H1 (cell line): ENCODE results near the gene TECPR2. TPM values are rescaled to one million over a fixed set of nuclear protein-coding genes. Genes with fewer than 3 reads are reported as not detected.

Experiments used
- GABPA ChIP-seq: IDR thresholded peaks from 2 replicates; pipeline ENCODE4 v1.6.1; 2011; ENCODE audit warnings: mild to moderate bottlenecking, low read length, moderate library complexity, borderline replicate concordance; ENCODE audit not compliant: insufficient read depth
- GTF2F1 ChIP-seq: IDR thresholded peaks from 2 replicates; pipeline ENCODE4 v1.6.1; 2012; ENCODE audit warnings: low read depth, low read length, improper control_type of control experiment, borderline replicate concordance
- polyA plus RNA-seq, 7 experiments: library from polyadenylated mRNA; depleted of rRNA in 3 of 7; stranded (reverse) in 5 of 7; unstranded in 2 of 7; fragments of >200 nt in 5 of 7; fragments of 200-250 nt in 2 of 7; gene quantifications; 1 replicate in 5 of 7; 2 replicates in 1 of 7; 4 replicates in 1 of 7; pipeline versions ENCODE4 v1.2.1 to v1.2.3, GENCODE V29; 2011 to 2013; ENCODE audit warnings: missing spikeins in 2 of 7, mixed read lengths in 2 of 7
- total RNA-seq: library from RNA; stranded (reverse); fragmentation: NEBNext Ultra II Directional; extraction: Animal tissue kit (Norgen Biotek cat#: 25700); gene quantifications from 2 replicates; pipeline ENCODE4 v1.2.1, GENCODE V29; 2021
- TF ChIP-seq, protein P1 (sequence below): fragments of 300-600 bp; sonication (generic); IDR thresholded peaks from 2 replicates; pipeline ENCODE4 v1.7.1; 2012; ENCODE audit warnings: low read length, moderate library complexity, mild to moderate bottlenecking, inconsistent platforms; ENCODE audit not compliant: insufficient replicate concordance

The TECPR2 gene
- total and polyA plus RNA-seq, 2 of the 8 experiments (the other 6 are each of a cell fraction or from before 2014, with no cell fraction given) = 6.8 to 19.4 TPM

DNA sequence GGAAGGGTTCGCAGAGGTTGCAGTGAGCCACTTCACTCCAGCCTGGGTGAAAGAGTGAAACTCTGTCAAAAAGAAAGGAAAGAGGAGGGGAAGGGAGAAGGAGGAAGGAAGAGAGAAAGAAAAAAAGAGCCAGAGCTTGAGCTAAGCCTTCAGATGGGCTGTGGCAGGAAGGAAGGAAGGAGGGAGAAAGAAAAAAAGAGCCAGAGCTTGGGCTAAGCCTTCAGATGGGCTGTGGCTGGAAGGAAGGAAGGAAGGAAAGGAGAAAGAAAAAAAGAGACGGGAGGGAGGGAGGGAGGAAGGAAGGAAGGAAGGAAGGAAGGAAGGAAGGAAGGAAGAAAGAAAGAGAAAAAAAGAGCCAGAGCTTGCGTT, 160.4 kb downstream of the TECPR2 start (continued):
- TF ChIP-seq, protein P1, sequence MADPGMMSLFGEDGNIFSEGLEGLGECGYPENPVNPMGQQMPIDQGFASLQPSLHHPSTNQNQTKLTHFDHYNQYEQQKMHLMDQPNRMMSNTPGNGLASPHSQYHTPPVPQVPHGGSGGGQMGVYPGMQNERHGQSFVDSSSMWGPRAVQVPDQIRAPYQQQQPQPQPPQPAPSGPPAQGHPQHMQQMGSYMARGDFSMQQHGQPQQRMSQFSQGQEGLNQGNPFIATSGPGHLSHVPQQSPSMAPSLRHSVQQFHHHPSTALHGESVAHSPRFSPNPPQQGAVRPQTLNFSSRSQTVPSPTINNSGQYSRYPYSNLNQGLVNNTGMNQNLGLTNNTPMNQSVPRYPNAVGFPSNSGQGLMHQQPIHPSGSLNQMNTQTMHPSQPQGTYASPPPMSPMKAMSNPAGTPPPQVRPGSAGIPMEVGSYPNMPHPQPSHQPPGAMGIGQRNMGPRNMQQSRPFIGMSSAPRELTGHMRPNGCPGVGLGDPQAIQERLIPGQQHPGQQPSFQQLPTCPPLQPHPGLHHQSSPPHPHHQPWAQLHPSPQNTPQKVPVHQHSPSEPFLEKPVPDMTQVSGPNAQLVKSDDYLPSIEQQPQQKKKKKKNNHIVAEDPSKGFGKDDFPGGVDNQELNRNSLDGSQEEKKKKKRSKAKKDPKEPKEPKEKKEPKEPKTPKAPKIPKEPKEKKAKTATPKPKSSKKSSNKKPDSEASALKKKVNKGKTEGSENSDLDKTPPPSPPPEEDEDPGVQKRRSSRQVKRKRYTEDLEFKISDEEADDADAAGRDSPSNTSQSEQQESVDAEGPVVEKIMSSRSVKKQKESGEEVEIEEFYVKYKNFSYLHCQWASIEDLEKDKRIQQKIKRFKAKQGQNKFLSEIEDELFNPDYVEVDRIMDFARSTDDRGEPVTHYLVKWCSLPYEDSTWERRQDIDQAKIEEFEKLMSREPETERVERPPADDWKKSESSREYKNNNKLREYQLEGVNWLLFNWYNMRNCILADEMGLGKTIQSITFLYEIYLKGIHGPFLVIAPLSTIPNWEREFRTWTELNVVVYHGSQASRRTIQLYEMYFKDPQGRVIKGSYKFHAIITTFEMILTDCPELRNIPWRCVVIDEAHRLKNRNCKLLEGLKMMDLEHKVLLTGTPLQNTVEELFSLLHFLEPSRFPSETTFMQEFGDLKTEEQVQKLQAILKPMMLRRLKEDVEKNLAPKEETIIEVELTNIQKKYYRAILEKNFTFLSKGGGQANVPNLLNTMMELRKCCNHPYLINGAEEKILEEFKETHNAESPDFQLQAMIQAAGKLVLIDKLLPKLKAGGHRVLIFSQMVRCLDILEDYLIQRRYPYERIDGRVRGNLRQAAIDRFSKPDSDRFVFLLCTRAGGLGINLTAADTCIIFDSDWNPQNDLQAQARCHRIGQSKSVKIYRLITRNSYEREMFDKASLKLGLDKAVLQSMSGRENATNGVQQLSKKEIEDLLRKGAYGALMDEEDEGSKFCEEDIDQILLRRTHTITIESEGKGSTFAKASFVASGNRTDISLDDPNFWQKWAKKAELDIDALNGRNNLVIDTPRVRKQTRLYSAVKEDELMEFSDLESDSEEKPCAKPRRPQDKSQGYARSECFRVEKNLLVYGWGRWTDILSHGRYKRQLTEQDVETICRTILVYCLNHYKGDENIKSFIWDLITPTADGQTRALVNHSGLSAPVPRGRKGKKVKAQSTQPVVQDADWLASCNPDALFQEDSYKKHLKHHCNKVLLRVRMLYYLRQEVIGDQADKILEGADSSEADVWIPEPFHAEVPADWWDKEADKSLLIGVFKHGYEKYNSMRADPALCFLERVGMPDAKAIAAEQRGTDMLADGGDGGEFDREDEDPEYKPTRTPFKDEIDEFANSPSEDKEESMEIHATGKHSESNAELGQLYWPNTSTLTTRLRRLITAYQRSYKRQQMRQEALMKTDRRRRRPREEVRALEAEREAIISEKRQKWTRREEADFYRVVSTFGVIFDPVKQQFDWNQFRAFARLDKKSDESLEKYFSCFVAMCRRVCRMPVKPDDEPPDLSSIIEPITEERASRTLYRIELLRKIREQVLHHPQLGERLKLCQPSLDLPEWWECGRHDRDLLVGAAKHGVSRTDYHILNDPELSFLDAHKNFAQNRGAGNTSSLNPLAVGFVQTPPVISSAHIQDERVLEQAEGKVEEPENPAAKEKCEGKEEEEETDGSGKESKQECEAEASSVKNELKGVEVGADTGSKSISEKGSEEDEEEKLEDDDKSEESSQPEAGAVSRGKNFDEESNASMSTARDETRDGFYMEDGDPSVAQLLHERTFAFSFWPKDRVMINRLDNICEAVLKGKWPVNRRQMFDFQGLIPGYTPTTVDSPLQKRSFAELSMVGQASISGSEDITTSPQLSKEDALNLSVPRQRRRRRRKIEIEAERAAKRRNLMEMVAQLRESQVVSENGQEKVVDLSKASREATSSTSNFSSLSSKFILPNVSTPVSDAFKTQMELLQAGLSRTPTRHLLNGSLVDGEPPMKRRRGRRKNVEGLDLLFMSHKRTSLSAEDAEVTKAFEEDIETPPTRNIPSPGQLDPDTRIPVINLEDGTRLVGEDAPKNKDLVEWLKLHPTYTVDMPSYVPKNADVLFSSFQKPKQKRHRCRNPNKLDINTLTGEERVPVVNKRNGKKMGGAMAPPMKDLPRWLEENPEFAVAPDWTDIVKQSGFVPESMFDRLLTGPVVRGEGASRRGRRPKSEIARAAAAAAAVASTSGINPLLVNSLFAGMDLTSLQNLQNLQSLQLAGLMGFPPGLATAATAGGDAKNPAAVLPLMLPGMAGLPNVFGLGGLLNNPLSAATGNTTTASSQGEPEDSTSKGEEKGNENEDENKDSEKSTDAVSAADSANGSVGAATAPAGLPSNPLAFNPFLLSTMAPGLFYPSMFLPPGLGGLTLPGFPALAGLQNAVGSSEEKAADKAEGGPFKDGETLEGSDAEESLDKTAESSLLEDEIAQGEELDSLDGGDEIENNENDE = no peak
- TF ChIP-seq GABPA (no peak), GTF2F1 (no peak)
